ENCODE results near the gene ZNF48. TPM values are rescaled to one million over a fixed set of nuclear protein-coding genes. Genes with fewer than 3 reads are reported as not detected.

ZNF48 gene
- total RNA-seq, 1 donor from 2014 or later = 21.1 TPM

DNA sequence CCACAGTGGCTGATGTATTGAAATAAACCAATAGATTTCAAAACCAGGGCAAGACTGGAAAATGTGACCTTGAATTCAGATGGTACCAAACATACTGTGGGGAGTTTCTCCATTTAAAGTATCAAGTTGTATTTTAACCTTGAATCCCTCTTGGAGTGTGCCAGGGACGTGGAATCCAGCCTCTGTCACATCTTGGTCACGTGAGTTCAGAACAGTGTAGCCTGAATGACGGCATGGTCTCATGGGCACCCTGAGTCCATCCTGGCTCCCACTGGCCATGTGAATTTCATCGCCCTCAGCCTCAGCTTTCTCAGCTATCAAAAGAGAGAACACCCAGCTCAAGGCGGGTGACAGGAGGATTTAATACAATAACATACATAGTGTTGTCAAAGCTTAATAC lies 18.9 kb downstream of the ZNF48 start:
- H3K27ac Mint-ChIP-seq = no peak overlapping the region
- TF ChIP-seq, protein P1, sequence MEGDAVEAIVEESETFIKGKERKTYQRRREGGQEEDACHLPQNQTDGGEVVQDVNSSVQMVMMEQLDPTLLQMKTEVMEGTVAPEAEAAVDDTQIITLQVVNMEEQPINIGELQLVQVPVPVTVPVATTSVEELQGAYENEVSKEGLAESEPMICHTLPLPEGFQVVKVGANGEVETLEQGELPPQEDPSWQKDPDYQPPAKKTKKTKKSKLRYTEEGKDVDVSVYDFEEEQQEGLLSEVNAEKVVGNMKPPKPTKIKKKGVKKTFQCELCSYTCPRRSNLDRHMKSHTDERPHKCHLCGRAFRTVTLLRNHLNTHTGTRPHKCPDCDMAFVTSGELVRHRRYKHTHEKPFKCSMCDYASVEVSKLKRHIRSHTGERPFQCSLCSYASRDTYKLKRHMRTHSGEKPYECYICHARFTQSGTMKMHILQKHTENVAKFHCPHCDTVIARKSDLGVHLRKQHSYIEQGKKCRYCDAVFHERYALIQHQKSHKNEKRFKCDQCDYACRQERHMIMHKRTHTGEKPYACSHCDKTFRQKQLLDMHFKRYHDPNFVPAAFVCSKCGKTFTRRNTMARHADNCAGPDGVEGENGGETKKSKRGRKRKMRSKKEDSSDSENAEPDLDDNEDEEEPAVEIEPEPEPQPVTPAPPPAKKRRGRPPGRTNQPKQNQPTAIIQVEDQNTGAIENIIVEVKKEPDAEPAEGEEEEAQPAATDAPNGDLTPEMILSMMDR (conservative IDR thresholded peaks at IDR 0.05) = no peak
- DNase-seq (ENCODE audit: extremely low spot score, unreplicated experiment) = no peak
- H3K4me1 Mint-ChIP-seq (ENCODE audit: unreplicated experiment) = peaks cover 23% of the 10 kb centered on the region
- no peaks in the 10 kb centered on the region for H3K9me3 Mint-ChIP-seq
- H3K36me3 Mint-ChIP-seq = peaks cover 11% of the 10 kb centered on the region
- no peaks in the 10 kb centered on the region for H3K27me3 Mint-ChIP-seq
- H3K4me3 Mint-ChIP-seq = no peak overlapping the region

DNA sequence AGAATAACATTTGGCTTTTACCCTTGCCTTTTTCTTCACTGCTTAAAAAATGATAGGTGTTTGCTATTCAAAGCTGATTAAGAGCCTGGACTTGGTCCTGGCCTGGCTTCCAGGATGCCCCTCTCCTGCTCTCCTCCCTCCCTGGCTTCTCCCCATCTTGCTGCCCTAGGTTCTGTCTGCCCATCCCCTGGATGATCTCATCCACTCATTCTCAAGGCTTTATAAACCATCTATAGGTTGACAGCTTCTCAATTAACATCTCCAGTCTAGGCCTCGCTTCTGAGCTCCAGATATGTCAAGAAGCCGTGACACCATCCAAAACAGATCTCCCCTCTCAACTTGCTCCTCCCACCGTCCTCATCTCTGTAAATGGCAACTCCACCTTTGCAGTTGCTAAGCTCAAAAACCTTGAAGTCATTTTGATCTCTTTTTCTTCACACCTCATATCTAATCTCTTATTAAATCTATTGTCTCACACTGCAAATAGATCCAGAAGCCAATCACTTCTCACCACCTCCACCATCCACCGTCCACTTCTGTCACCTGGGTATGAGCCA lies 20.9 kb downstream of the ZNF48 start:
- Mint-ChIP-seq H3K4me1 (ENCODE audit: unreplicated experiment) (peaks cover 13% of the 10 kb centered on the region), H3K4me3 (peak overlapping the region; percentile 1), H3K36me3 (peaks cover 22% of the 10 kb centered on the region), H3K27ac (no peak overlapping the region), H3K9me3 (no peaks in the 10 kb centered on the region), H3K27me3 (no peaks in the 10 kb centered on the region)
- TF ChIP-seq, protein P1 (conservative IDR thresholded peaks at IDR 0.05) = no peak
- DNase-seq (ENCODE audit: extremely low spot score, unreplicated experiment) = no peak

DNA sequence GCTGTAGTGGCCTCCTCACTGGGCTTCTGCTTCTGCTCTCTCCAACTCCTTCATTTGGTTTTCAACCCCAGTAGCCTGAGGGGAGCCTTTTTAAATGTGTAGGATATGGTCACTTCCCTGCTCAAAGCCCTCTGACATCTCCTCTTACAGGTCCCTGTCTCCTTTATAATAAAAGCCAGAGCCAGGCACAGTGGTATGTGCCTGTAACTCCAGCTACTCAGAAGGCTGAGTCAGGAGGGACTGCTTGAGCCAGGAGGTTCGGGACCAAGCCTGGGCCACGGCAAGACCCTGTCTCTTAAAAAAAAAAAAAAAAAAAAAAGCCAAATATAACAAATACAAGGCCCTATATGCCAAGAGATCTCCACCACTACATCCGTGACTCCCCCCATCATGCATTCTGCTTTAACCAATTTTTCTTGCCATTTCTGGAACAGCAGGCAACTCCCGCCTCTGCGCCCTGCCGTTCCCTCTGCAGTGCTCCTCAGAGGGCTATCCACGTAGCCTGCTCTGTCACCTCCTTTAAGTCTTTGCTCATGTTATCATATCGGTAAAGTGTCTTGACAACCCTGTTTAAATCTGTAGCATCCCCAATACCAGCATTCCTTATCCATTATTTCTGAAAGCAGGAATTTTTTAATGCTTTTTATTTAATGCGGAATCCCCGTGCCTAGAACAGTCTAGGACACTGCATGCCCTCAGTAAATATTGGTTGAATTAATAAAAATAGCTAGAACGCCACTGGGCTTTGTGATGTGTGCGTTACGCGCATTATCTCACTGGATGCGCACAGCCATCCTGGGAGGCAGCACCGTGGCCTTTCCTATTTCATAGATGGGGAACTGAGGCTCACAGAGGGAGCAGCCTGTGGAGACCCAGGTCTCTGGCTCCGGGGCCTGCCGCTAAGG lies 21.7 kb downstream of the ZNF48 start:
- H3K27me3 Mint-ChIP-seq = no peaks in the 10 kb centered on the region
- TF ChIP-seq, protein P1 (conservative IDR thresholded peaks at IDR 0.05) = no peak
- H3K9me3 Mint-ChIP-seq = no peaks in the 10 kb centered on the region
- H3K36me3 Mint-ChIP-seq = peaks cover 28% of the 10 kb centered on the region
- no peak for DNase-seq (ENCODE audit: extremely low spot score, unreplicated experiment)
- peaks cover 13% of the 10 kb centered on the region for H3K4me1 Mint-ChIP-seq (ENCODE audit: unreplicated experiment)
- peak overlapping the region; percentile 18 for H3K4me3 Mint-ChIP-seq
- H3K27ac Mint-ChIP-seq = no peak overlapping the region

DNA sequence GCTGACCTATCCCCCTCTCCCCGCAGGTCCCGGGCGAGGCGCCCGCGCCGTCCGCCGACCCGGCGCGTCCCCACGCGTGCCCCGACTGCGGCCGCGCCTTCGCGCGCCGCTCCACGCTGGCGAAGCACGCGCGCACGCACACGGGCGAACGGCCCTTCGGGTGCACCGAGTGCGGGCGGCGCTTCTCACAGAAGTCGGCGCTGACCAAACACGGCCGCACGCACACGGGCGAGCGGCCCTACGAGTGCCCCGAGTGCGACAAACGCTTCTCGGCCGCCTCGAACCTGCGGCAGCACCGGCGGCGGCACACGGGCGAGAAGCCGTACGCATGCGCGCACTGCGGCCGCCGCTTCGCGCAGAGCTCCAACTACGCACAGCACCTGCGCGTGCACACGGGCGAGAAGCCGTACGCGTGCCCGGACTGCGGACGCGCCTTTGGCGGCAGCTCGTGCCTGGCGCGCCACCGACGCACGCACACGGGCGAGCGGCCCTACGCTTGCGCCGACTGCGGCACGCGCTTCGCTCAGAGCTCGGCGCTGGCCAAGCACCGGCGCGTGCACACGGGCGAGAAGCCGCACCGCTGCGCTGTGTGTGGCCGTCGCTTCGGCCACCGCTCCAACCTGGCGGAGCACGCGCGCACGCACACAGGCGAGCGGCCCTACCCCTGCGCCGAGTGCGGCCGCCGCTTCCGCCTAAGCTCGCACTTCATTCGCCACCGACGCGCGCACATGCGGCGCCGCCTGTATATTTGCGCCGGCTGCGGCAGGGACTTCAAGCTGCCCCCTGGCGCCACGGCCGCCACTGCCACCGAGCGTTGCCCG lies 22.5 kb downstream of the ZNF48 start:
- Mint-ChIP-seq H3K36me3 (peaks cover 25% of the 10 kb centered on the region), H3K4me3 (peak overlapping the region; percentile 54), H3K9me3 (no peaks in the 10 kb centered on the region)

More for the DNA sequence above, 22.5 kb downstream of the ZNF48 start:
- TF ChIP-seq, protein P1 (conservative IDR thresholded peaks at IDR 0.05) = peak; percentile 44
- DNase-seq (ENCODE audit: extremely low spot score, unreplicated experiment) = peak; percentile 90
- H3K27me3 Mint-ChIP-seq = no peaks in the 10 kb centered on the region
- H3K4me1 Mint-ChIP-seq (ENCODE audit: unreplicated experiment) = peaks cover 9% of the 10 kb centered on the region
- no peak overlapping the region for H3K27ac Mint-ChIP-seq

All from type B pancreatic cell (in vitro differentiated cells).